Keratinocyte (primary cell): ENCODE results near the gene KSR1.

Experiments
- CTCF ChIP-seq, 3 experiments: IDR thresholded peaks in 1 of 3; conservative IDR thresholded peaks in 1 of 3; optimal IDR thresholded peaks in 1 of 3; 2 replicates in 2 of 3; 3 replicates in 1 of 3; pipeline versions ENCODE3 to v1.5.1; 2011; ENCODE audit warnings: low read length in 3 of 3, mild to moderate bottlenecking in 3 of 3, moderate library complexity in 2 of 3, control low read depth in 1 of 3, inconsistent platforms in 1 of 3; ENCODE audit not compliant: insufficient read depth in 2 of 3; ENCODE audit errors: extremely low read depth in 1 of 3
- EZH2 ChIP-seq: IDR thresholded peaks from one replicate; pipeline ENCODE4 v1.6.1; 2012; ENCODE audit warnings: inconsistent platforms, mild to moderate bottlenecking, low read length, moderate library complexity

DNA sequence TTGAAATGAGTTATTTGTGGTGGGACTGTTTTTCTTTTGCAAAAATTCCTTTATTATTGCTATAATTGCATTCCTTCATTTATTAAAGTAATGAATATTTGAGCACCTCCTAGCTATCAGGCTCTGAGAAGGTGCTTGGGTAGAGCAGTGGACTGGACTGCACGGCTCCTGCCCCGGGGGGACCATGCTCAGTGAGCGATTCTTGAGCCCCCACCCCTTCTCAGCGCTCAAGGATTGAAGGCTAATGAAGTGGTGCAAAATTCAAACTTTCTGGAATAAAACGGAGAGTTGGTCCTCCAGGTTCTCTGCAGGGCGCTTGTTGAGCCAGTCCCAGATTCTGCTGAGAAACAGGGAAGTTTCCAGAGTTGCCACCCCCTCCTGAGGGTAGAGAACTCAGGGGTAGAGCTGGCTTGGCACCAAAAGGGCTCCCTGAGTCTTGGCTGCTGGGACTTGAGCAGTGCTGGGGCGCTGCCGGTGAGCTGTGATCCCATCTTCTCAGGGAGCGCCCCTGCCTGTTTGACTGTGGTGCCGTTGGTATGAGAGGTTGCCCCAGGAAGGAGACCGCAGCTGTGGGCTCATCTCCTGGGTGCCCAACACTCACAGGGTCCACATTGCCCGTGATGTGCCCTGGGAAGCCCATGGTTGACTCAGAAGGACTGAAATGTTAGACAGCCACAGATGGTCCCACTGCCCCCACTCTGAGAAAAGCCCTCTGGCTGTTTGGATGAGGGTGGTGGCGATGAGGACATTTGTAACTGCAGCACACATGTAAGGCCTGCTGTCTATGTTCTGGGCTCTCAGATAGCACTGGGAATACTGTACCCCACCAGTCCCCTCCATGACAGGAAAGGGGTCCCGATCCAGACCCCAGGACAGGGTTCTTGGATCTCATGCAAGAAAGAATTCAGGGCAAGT, 20.0 kb downstream of the KSR1 start:
- TF ChIP-seq CTCF (optimal IDR thresholded peaks at IDR 0.05 in 1 of 3, IDR thresholded peaks at IDR 0.05 in 1 of 3, conservative IDR thresholded peaks at IDR 0.05 in 1 of 3; ENCODE audit: extremely low read depth in 1 of 3, insufficient read depth in 2 of 3, low read length in 3 of 3) (no peak), EZH2 (no peak)
